COLO829 (cell line): ENCODE data around the gene YBEY.

Source experiments
- DNase-seq: peaks from one replicate; pipeline ENCODE4 v3.0.0; 2012; ENCODE audit warnings: low spot score

The YBEY gene

GRCh38 chr21:46264690-46265144 lies 21.4 kb upstream of the YBEY start:
- DNase-seq = no peak

GRCh38 chr21:46265736-46266525 lies 20.2 kb upstream of the YBEY start:
- no peak for DNase-seq

GRCh38 chr21:46266946-46267345 lies 19.2 kb upstream of the YBEY start:
- no peak for DNase-seq

GRCh38 chr21:46268371-46268770 lies 17.8 kb upstream of the YBEY start:
- no peak for DNase-seq

GRCh38 chr21:46269466-46269865 lies 16.7 kb upstream of the YBEY start:
- no peak for DNase-seq

- no peak for DNase-seq
Measured at GRCh38 chr21:46273341-46273740, 12.8 kb upstream of the YBEY start.

GRCh38 chr21:46274797-46275390 lies 11.2 kb upstream of the YBEY start:
- no peak for DNase-seq

GRCh38 chr21:46284077-46284644 lies 2.0 kb upstream of the YBEY start:
- DNase-seq = no peak

- no peak for DNase-seq
Measured at GRCh38 chr21:46284733-46285132, 1.4 kb upstream of the YBEY start.

GRCh38 chr21:46285206-46285661 lies 908 bp upstream of the YBEY start, which contains the start of gene MCM3AP:
MCM3AP (minus strand) TSS chr21:46285611; CDS start chr21:46285286, 325 bp downstream.
- no peak for DNase-seq

GRCh38 chr21:46286648-46287002 lies 483 bp downstream of the YBEY start:
- peak; percentile 70 for DNase-seq

GRCh38 chr21:46287541-46287940 lies 1.4 kb downstream of the YBEY start:
- no peak for DNase-seq

- no peak for DNase-seq
Measured at GRCh38 chr21:46289655-46290179, 3.6 kb downstream of the YBEY start.

GRCh38 chr21:46291561-46291960 lies 5.4 kb downstream of the YBEY start:
- no peak for DNase-seq

- no peak for DNase-seq
Measured at GRCh38 chr21:46294647-46295176, 8.6 kb downstream of the YBEY start.

GRCh38 chr21:46295177-46295770 lies 9.1 kb downstream of the YBEY start:
- no peak for DNase-seq

- DNase-seq = no peak
Measured at GRCh38 chr21:46295996-46296752, 10.0 kb downstream of the YBEY start.

- DNase-seq = no peak
Measured at GRCh38 chr21:46297338-46298271, 11.5 kb downstream of the YBEY start.

- no peak for DNase-seq
Measured at GRCh38 chr21:46299167-46299566, 13.0 kb downstream of the YBEY start.

GRCh38 chr21:46301759-46302158 lies 15.6 kb downstream of the YBEY start:
- DNase-seq = no peak
